ENCODE data around the gene PNRC1.

GRCh38 chr6:89057759-89058158, 22.8 kb upstream of the PNRC1 start:
- TF ChIP-seq, protein P1, sequence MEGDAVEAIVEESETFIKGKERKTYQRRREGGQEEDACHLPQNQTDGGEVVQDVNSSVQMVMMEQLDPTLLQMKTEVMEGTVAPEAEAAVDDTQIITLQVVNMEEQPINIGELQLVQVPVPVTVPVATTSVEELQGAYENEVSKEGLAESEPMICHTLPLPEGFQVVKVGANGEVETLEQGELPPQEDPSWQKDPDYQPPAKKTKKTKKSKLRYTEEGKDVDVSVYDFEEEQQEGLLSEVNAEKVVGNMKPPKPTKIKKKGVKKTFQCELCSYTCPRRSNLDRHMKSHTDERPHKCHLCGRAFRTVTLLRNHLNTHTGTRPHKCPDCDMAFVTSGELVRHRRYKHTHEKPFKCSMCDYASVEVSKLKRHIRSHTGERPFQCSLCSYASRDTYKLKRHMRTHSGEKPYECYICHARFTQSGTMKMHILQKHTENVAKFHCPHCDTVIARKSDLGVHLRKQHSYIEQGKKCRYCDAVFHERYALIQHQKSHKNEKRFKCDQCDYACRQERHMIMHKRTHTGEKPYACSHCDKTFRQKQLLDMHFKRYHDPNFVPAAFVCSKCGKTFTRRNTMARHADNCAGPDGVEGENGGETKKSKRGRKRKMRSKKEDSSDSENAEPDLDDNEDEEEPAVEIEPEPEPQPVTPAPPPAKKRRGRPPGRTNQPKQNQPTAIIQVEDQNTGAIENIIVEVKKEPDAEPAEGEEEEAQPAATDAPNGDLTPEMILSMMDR (IDR thresholded peaks at IDR 0.05) = no peak
- TF ChIP-seq POLR2A (IDR thresholded peaks at IDR 0.05) = no peak
